Upper lobe of right lung (tissue), 1 donor: ENCODE measurements around the gene IQGAP2. TPM values are rescaled to one million over a fixed set of nuclear protein-coding genes. Genes with fewer than 3 reads are reported as not detected.

Source experiments
- ATAC-seq: fragments of 200-7000 bp; cut with Tn5 transposase; one replicate; pipeline ENCODE4 v1.9.1; 2020; ENCODE audit warnings: mild to moderate bottlenecking, moderate library complexity
- DNase-seq: peaks from one replicate; pipeline ENCODE4 v3.0.0-alpha.2; 2020
- H3K27ac ChIP-seq: fragments of 200-600 bp; one replicate; pipeline ENCODE4 v1.8.0; 2022
- H3K27me3 ChIP-seq: fragments of 200-600 bp; one replicate; pipeline ENCODE4 v1.8.0; 2022; ENCODE audit warnings: mild to moderate bottlenecking
- H3K36me3 ChIP-seq: fragments of 200-600 bp; one replicate; pipeline ENCODE4 v1.8.0; 2022
- H3K4me1 ChIP-seq: fragments of 200-600 bp; one replicate; pipeline ENCODE4 v1.8.0; 2022
- H3K4me3 ChIP-seq: fragments of 200-600 bp; one replicate; pipeline ENCODE4 v1.8.0; 2022; ENCODE audit warnings: mild to moderate bottlenecking
- H3K9me3 ChIP-seq: fragments of 200-600 bp; one replicate; pipeline ENCODE4 v1.8.0; 2022
- CTCF ChIP-seq: fragments of 200-600 bp; IDR thresholded peaks from one replicate; pipeline ENCODE4 v1.8.0; 2022; ENCODE audit warnings: antibody characterized with exemption
- intact Hi-C: fragments of 100-400 bp; cut with DNase I; formaldehyde crosslinking; loops from one replicate; pipeline ENCODE4 v1.11.0; 2022
- total RNA-seq: library from RNA; stranded (reverse); fragmentation: NEBNext Ultra II Directional; extraction: Animal tissue kit (Norgen Biotek cat#: 25700); gene quantifications from one replicate; pipeline ENCODE4 v1.2.1, GENCODE V29; 2021
- donor health status: DM: no; HTN: yes; CAD: no; lungs with severe emphysema.

IQGAP2 gene
- total RNA-seq, 1 donor from 2014 or later, result 31.0 TPM

GRCh38 chr5:76696251-76696650, 293.2 kb downstream of the IQGAP2 start:
- DNase-seq (no peak), ATAC-seq (no peak)
- no peak overlapping the region for H3K4me3 ChIP-seq
- no peaks in the 10 kb centered on the region for H3K27me3 ChIP-seq
- H3K36me3 ChIP-seq, result peaks cover 7% of the 10 kb centered on the region
- no peaks in the 10 kb centered on the region for H3K9me3 ChIP-seq
- intact Hi-C loops, result no loop called here
- peaks cover 10% of the 10 kb centered on the region for H3K4me1 ChIP-seq
- TF ChIP-seq CTCF, result no peak
- no peak overlapping the region for H3K27ac ChIP-seq

GRCh38 chr5:76697670-76698069, 294.6 kb downstream of the IQGAP2 start:
- DNase-seq (no peak), ATAC-seq (no peak)
- H3K27ac ChIP-seq, result no peak overlapping the region
- no peak for TF ChIP-seq CTCF
- no peaks in the 10 kb centered on the region for H3K27me3 ChIP-seq
- H3K9me3 ChIP-seq, result no peaks in the 10 kb centered on the region
- peaks cover 14% of the 10 kb centered on the region for H3K36me3 ChIP-seq
- intact Hi-C loops, result no loop called here
- no peak overlapping the region for H3K4me3 ChIP-seq
- H3K4me1 ChIP-seq, result peaks cover 7% of the 10 kb centered on the region

- H3K4me3 ChIP-seq, result no peak overlapping the region
- intact Hi-C loops, result no loop called here
- peaks cover 7% of the 10 kb centered on the region for H3K4me1 ChIP-seq
- no peak overlapping the region for H3K27ac ChIP-seq
- H3K27me3 ChIP-seq, result no peaks in the 10 kb centered on the region
- ATAC-seq, result no peak
- no peak for TF ChIP-seq CTCF
- H3K36me3 ChIP-seq, result peaks cover 14% of the 10 kb centered on the region
- no peaks in the 10 kb centered on the region for H3K9me3 ChIP-seq
- no peak for DNase-seq
These were observed 297.5 kb downstream of the IQGAP2 start for GRCh38 chr5:76700571-76700970.

GRCh38 chr5:76701298-76701697, 298.2 kb downstream of the IQGAP2 start:
- Histone ChIP-seq H3K4me3 (no peak overlapping the region), H3K27me3 (no peaks in the 10 kb centered on the region), H3K27ac (no peak overlapping the region), H3K9me3 (no peaks in the 10 kb centered on the region), H3K36me3 (peaks cover 14% of the 10 kb centered on the region), H3K4me1 (peaks cover 5% of the 10 kb centered on the region)
- DNase-seq (no peak), ATAC-seq (no peak)
- intact Hi-C loops, result no loop called here
- TF ChIP-seq CTCF, result no peak

GRCh38 chr5:76703707-76704106, 300.6 kb downstream of the IQGAP2 start:
- no peaks in the 10 kb centered on the region for H3K4me1 ChIP-seq
- H3K27me3 ChIP-seq, result no peaks in the 10 kb centered on the region
- no peak overlapping the region for H3K4me3 ChIP-seq
- intact Hi-C loops, result no loop called here
- no peaks in the 10 kb centered on the region for H3K9me3 ChIP-seq
- no peak for TF ChIP-seq CTCF
- H3K27ac ChIP-seq, result no peak overlapping the region
- ATAC-seq, result no peak
- no peak for DNase-seq
- H3K36me3 ChIP-seq, result peaks cover 14% of the 10 kb centered on the region

GRCh38 chr5:76704131-76704663, 301.1 kb downstream of the IQGAP2 start:
- Histone ChIP-seq H3K4me1 (no peaks in the 10 kb centered on the region), H3K36me3 (peaks cover 14% of the 10 kb centered on the region), H3K27ac (no peak overlapping the region), H3K9me3 (no peaks in the 10 kb centered on the region), H3K4me3 (no peak overlapping the region), H3K27me3 (no peaks in the 10 kb centered on the region)
- no peak for TF ChIP-seq CTCF
- DNase-seq, result no peak
- intact Hi-C loops, result no loop called here
- ATAC-seq, result no peak
